ENCODE results near the gene ZNHIT6.

DNA sequence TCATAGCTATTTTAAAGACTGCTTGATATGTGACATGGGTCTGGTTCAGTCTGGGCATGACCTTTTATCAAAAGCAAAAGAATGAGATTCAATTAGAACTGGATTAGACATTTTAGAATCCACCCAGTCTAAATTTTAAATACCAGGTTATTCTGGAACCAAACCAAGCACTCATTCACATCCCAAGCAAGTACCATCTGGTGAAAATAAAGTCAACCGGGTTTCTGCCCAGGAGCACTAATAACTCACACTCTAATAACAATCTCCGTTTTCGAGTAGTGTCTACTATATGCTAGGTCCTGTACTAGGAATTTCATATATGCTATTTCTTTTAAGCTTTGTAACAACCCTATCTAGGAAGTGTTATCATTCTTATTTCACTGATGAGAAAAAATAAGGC, 30.6 kb downstream of the ZNHIT6 start:
- no peak for TF ChIP-seq POLR2A (IDR thresholded peaks at IDR 0.05)
- TF ChIP-seq, protein P1, sequence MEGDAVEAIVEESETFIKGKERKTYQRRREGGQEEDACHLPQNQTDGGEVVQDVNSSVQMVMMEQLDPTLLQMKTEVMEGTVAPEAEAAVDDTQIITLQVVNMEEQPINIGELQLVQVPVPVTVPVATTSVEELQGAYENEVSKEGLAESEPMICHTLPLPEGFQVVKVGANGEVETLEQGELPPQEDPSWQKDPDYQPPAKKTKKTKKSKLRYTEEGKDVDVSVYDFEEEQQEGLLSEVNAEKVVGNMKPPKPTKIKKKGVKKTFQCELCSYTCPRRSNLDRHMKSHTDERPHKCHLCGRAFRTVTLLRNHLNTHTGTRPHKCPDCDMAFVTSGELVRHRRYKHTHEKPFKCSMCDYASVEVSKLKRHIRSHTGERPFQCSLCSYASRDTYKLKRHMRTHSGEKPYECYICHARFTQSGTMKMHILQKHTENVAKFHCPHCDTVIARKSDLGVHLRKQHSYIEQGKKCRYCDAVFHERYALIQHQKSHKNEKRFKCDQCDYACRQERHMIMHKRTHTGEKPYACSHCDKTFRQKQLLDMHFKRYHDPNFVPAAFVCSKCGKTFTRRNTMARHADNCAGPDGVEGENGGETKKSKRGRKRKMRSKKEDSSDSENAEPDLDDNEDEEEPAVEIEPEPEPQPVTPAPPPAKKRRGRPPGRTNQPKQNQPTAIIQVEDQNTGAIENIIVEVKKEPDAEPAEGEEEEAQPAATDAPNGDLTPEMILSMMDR (IDR thresholded peaks at IDR 0.05), result no peak
- no peak for TF ChIP-seq POLR2AphosphoS5 (IDR thresholded peaks at IDR 0.05)

Measured in breast epithelium (tissue), 3 donors.